NOMO-1 treated with dmso at 0.1 percent for 144 hours (cell line): ENCODE results near the gene NFAM1.
A peak's percentile ranks its signal among the peaks of the same experiment; 100 is the strongest.

Experiments
- DNase-seq: peaks from one replicate; lab custom pipeline; 2025; ENCODE audit not compliant: unreplicated experiment; lab: John Stamatoyannopoulos, UW

Gene NFAM1

GRCh38 chr22:42439821-42440674 lies 7.8 kb upstream of the NFAM1 start:
- peak; percentile 15 for DNase-seq

GRCh38 chr22:42439021-42439567 lies 6.9 kb upstream of the NFAM1 start:
- no peak for DNase-seq

- DNase-seq: no peak
These were observed 6.1 kb upstream of the NFAM1 start for GRCh38 chr22:42438293-42438650.

GRCh38 chr22:42437488-42438292 lies 5.5 kb upstream of the NFAM1 start:
- DNase-seq: peak; percentile 70

- no peak for DNase-seq
These were observed 4.2 kb upstream of the NFAM1 start for GRCh38 chr22:42436404-42436803.

- no peak for DNase-seq
These were observed 2.7 kb upstream of the NFAM1 start for GRCh38 chr22:42434748-42435425.

GRCh38 chr22:42433754-42434682 lies 1.8 kb upstream of the NFAM1 start:
- no peak for DNase-seq

GRCh38 chr22:42432818-42433217 lies 615 bp upstream of the NFAM1 start:
- DNase-seq: no peak

- peak; percentile 39 for DNase-seq
These were observed 693 bp downstream of the NFAM1 start for GRCh38 chr22:42431401-42432019.

GRCh38 chr22:42430528-42431125 lies 1.6 kb downstream of the NFAM1 start:
- peak; percentile 37 for DNase-seq

- DNase-seq: no peak
These were observed 3.4 kb downstream of the NFAM1 start for GRCh38 chr22:42428760-42429159.

- no peak for DNase-seq
These were observed 4.2 kb downstream of the NFAM1 start for GRCh38 chr22:42428025-42428424.

GRCh38 chr22:42427167-42427566 lies 5.0 kb downstream of the NFAM1 start:
- DNase-seq: no peak

- DNase-seq: no peak
These were observed 6.2 kb downstream of the NFAM1 start for GRCh38 chr22:42425989-42426355.

GRCh38 chr22:42425337-42425988 lies 6.7 kb downstream of the NFAM1 start:
- DNase-seq: no peak

- no peak for DNase-seq
These were observed 12.8 kb downstream of the NFAM1 start for GRCh38 chr22:42419243-42419881.

GRCh38 chr22:42418811-42419242 lies 13.4 kb downstream of the NFAM1 start:
- DNase-seq: no peak

- DNase-seq: no peak
These were observed 14.4 kb downstream of the NFAM1 start for GRCh38 chr22:42417645-42418305.
